ENCODE results near the gene PCYT1A.
"Not testable (repeated sequence)": the region's sequence is repeated elsewhere in the genome, so short reads cannot be mapped to it uniquely, and the experiment has no call there.

The PCYT1A gene

GRCh38 chr3:196214783-196215441 is 72.6 kb downstream of the PCYT1A start:
- no peak overlapping the region for H3K4me3 ChIP-seq (replicated peaks in 1 of 2; ENCODE audit: low read depth in 2 of 2, low read length in 2 of 2)
- DNase-seq (ENCODE audit: low read depth in 2 of 2): no peak
- TF ChIP-seq CTCF (IDR thresholded peaks at IDR 0.05; ENCODE audit: low read depth, low read length): no peak

GRCh38 chr3:196210673-196211556 is 76.6 kb downstream of the PCYT1A start, which contains the start of gene ZDHHC19:
ZDHHC19 (minus strand) TSS chr3:196211400; CDS start chr3:196211315, 85 bp downstream.
- no peak for TF ChIP-seq CTCF (IDR thresholded peaks at IDR 0.05; ENCODE audit: low read depth, low read length)
- DNase-seq (ENCODE audit: low read depth in 2 of 2): no peak

GRCh38 chr3:196209944-196210672 is 77.4 kb downstream of the PCYT1A start:
- H3K4me3 ChIP-seq (replicated peaks in 1 of 2; ENCODE audit: low read depth in 2 of 2, low read length in 2 of 2); DNase-seq (ENCODE audit: low read depth in 2 of 2): not testable (repeated sequence)

More at GRCh38 chr3:196210673-196211556, 76.6 kb downstream of the PCYT1A start, which contains the start of gene ZDHHC19:
- no peak within 1 kb of the TSS for H3K4me3 ChIP-seq (replicated peaks in 1 of 2; ENCODE audit: low read depth in 2 of 2, low read length in 2 of 2)

GRCh38 chr3:196208942-196209695 is 78.4 kb downstream of the PCYT1A start:
- DNase-seq (ENCODE audit: low read depth in 2 of 2): no peak
- H3K4me3 ChIP-seq (replicated peaks in 1 of 2; ENCODE audit: low read depth in 2 of 2, low read length in 2 of 2): no peak overlapping the region
- TF ChIP-seq CTCF (IDR thresholded peaks at IDR 0.05; ENCODE audit: low read depth, low read length): no peak

GRCh38 chr3:196207833-196208607 is 79.5 kb downstream of the PCYT1A start:
- DNase-seq (ENCODE audit: low read depth in 2 of 2): peak in 1 of 2 donors; percentile 32
- TF ChIP-seq CTCF (IDR thresholded peaks at IDR 0.05; ENCODE audit: low read depth, low read length): no peak
- peak overlapping the region; percentile 34 to 43 for H3K4me3 ChIP-seq (replicated peaks in 1 of 2; ENCODE audit: low read depth in 2 of 2, low read length in 2 of 2)

- no peak for TF ChIP-seq CTCF (IDR thresholded peaks at IDR 0.05; ENCODE audit: low read depth, low read length)
- H3K4me3 ChIP-seq (replicated peaks in 1 of 2; ENCODE audit: low read depth in 2 of 2, low read length in 2 of 2): peak overlapping the region; percentile 39 to 41
- DNase-seq (ENCODE audit: low read depth in 2 of 2): no peak
These were observed 80.2 kb downstream of the PCYT1A start for GRCh38 chr3:196207159-196207832.

GRCh38 chr3:196205442-196206205 is 81.9 kb downstream of the PCYT1A start:
- not testable (repeated sequence) for DNase-seq (ENCODE audit: low read depth in 2 of 2); H3K4me3 ChIP-seq (replicated peaks in 1 of 2; ENCODE audit: low read depth in 2 of 2, low read length in 2 of 2)
